K562 (cell line): ENCODE data around the gene ZER1. TPM values are rescaled to one million over a fixed set of nuclear protein-coding genes. Genes with fewer than 3 reads are reported as not detected.

Experiments
- CBFA2T2 ChIP-seq: fragments of 450-650 bp; conservative IDR thresholded peaks from 2 replicates; pipeline ENCODE4 v1.6.1; 2017; ENCODE audit warnings: mild to moderate bottlenecking
- HNRNPK ChIP-seq: fragments of 200-400 bp; formaldehyde crosslinking; IDR thresholded peaks from one replicate; pipeline ENCODE4 v1.6.1; 2018; ENCODE audit warnings: mild to moderate bottlenecking, low read depth, low read length; ENCODE audit not compliant: poor library complexity, severe bottlenecking
- KDM5B ChIP-seq: fragments of 200-600 bp; sonication (generic); IDR thresholded peaks from 2 replicates; pipeline ENCODE4 v1.6.1; 2012; ENCODE audit warnings: low read depth, mild to moderate bottlenecking, moderate library complexity, low read length, control low read depth, inconsistent platforms; ENCODE audit not compliant: insufficient replicate concordance
- KLF10 ChIP-seq: fragments of 250-450 bp; sonication (Bioruptor Pico); IDR thresholded peaks from 2 replicates; pipeline ENCODE4 v1.6.1; 2021; ENCODE audit warnings: matching md5 sums
- LARP7 ChIP-seq: fragments of 450-650 bp; IDR thresholded peaks from 2 replicates; pipeline ENCODE4 v1.6.1; 2016
- MEF2A ChIP-seq: IDR thresholded peaks from 2 replicates; pipeline ENCODE4 v1.6.1; 2011; ENCODE audit warnings: low read depth, mild to moderate bottlenecking, low read length, moderate library complexity; ENCODE audit not compliant: control insufficient read depth
- NCOA6 ChIP-seq: fragments of 450-650 bp; IDR thresholded peaks from 2 replicates; pipeline ENCODE4 v1.6.1; 2017; ENCODE audit warnings: mild to moderate bottlenecking
- NR2C1 ChIP-seq, 2 experiments: fragments of 450-650 bp; IDR thresholded peaks; 2 replicates each; pipeline ENCODE4 v1.6.1; 2017; ENCODE audit warnings: mild to moderate bottlenecking in 2 of 2, antibody characterized with exemption in 1 of 2, inconsistent platforms in 1 of 2, missing compliant biosample characterization in 1 of 2, missing genetic modification characterization in 1 of 2
- NR2F6 ChIP-seq: fragments of 450-650 bp; formaldehyde crosslinking; IDR thresholded peaks from 2 replicates; pipeline ENCODE4 v1.4.0; 2020; ENCODE audit warnings: mild to moderate bottlenecking
- POLR2B ChIP-seq: fragments of 450-650 bp; IDR thresholded peaks from 2 replicates; pipeline ENCODE4 v1.6.1; 2018; ENCODE audit warnings: low read depth; ENCODE audit not compliant: partially characterized antibody
- RBM25 ChIP-seq: fragments of 200-400 bp; formaldehyde crosslinking; IDR thresholded peaks from 2 replicates; pipeline ENCODE4 v1.6.1; 2018; ENCODE audit warnings: low read length, low read depth, moderate library complexity; ENCODE audit not compliant: severe bottlenecking
- RFX1 ChIP-seq: fragments of 450-650 bp; IDR thresholded peaks from 2 replicates; pipeline ENCODE4 v1.6.1; 2016; ENCODE audit warnings: mild to moderate bottlenecking, moderate library complexity
- SOX6 ChIP-seq: fragments of 450-650 bp; IDR thresholded peaks from 2 replicates; pipeline ENCODE4 v1.6.1; 2014; ENCODE audit warnings: mild to moderate bottlenecking
- SP1 ChIP-seq: sonication (generic); formaldehyde crosslinking; IDR thresholded peaks from 2 replicates; pipeline ENCODE4 v1.8.1; 2022; ENCODE audit warnings: mild to moderate bottlenecking, missing genetic modification reagents
- SRSF9 ChIP-seq: fragments of 200-400 bp; formaldehyde crosslinking; IDR thresholded peaks from 2 replicates; pipeline ENCODE4 v1.6.1; 2017; ENCODE audit warnings: low read depth, low read length, borderline replicate concordance
- ZNF232 ChIP-seq: sonication (generic); formaldehyde crosslinking; IDR thresholded peaks from 2 replicates; pipeline ENCODE4 v1.8.0; 2022; ENCODE audit warnings: mild to moderate bottlenecking, missing genetic modification reagents
- ZNF766 ChIP-seq: fragments of 200-800 bp; sonication (Bioruptor generic); conservative IDR thresholded peaks from 2 replicates; pipeline ENCODE4 v1.6.1; 2016; ENCODE audit warnings: missing genetic modification characterization, missing compliant biosample characterization
- polyA plus RNA-seq, 8 experiments: library from polyadenylated mRNA; depleted of rRNA in 4 of 8; stranded (reverse) in 5 of 8; unstranded in 3 of 8; fragments of >200 nt; fragmentation: Nextera tagmentation in 2 of 8; fragmentation: Illumina TruSeq in 1 of 8; extraction: Ambion mirVana in 2 of 8; extraction: Trizol in 1 of 8; gene quantifications; 2 replicates each; pipeline versions ENCODE4 v1.2.1 to v1.2.3, GENCODE V29; 2011 to 2014; ENCODE audit warnings: inconsistent platforms in 1 of 8, missing spikeins in 1 of 8
- total RNA-seq, 7 experiments: library from RNA; depleted of rRNA in 6 of 7; stranded (reverse); fragments of >200 nt in 6 of 7; fragmentation: Illumina TruSeq in 2 of 7; extraction: Trizol in 2 of 7; gene quantifications; 2 replicates each; pipeline versions ENCODE4 v1.2.1 to v1.2.3, GENCODE V29; 2011 to 2021; ENCODE audit warnings: low replicate concordance in 1 of 7
- TF ChIP-seq, protein P1 (sequence below): fragments of 250-450 bp; sonication (Bioruptor Pico); IDR thresholded peaks from 2 replicates; pipeline ENCODE4 v1.5.0; 2021
- TF ChIP-seq, protein P2 (sequence below): fragments of 250-450 bp; sonication (Bioruptor Pico); IDR thresholded peaks from 2 replicates; pipeline ENCODE4 v1.6.1; 2021; ENCODE audit warnings: mild to moderate bottlenecking
- TF ChIP-seq, protein P3 (sequence below): fragments of 450-650 bp; IDR thresholded peaks from 2 replicates; pipeline ENCODE4 v1.6.1; 2017; ENCODE audit warnings: antibody characterized with exemption
- TF ChIP-seq, protein P4 (sequence below): sonication (generic); formaldehyde crosslinking; IDR thresholded peaks from 2 replicates; pipeline ENCODE4 v1.8.0; 2022; ENCODE audit warnings: mild to moderate bottlenecking, low read depth, missing genetic modification reagents
- TF ChIP-seq, protein P5 (sequence below): sonication (generic); formaldehyde crosslinking; IDR thresholded peaks from 2 replicates; pipeline ENCODE4 v1.8.0; 2022; ENCODE audit warnings: mild to moderate bottlenecking, missing genetic modification reagents

Gene ZER1
- total and polyA plus RNA-seq, 9 of the 15 experiments (the other 6 are each of a cell fraction or from before 2014, with no cell fraction given), result 0.07 to 10.7 (median 6.2) TPM

DNA sequence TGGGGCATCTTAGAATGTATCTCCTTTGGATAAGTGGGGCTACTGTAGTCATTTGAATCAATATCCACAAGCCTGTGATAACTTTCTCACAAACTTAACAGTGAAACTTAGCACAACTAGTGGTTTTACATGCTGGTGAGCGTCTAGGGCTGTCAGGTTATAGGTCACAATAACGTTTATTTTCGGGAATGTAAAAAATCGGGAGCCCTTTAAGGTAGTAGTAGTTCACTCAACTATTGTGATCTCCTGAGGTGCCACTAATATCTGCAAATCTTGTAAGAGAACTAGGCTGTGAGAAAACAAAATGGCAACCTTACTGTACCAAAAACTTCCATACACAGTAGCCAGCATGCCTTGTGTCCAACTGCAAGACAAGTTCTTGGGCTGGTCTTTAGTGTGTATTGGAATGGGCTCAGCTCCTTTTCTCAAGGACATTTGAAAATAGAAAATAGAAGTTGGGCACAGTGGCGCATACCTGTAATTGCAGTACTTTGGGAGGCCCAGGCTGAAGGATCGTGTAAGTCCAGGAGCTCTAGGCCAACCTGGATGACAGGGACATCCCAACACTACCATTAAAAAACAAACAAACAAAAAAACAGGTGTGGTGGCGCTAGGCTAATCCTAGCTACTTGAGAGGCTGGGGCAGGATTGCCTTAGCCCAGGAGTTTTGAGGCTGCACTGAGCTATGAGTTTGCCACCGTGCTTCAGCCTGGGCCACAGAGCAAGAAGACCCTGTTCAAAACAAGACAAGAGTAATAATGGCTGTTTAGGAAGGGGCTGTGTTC lies 74.6 kb downstream of the ZER1 start (continued):
- TF ChIP-seq, protein P1, sequence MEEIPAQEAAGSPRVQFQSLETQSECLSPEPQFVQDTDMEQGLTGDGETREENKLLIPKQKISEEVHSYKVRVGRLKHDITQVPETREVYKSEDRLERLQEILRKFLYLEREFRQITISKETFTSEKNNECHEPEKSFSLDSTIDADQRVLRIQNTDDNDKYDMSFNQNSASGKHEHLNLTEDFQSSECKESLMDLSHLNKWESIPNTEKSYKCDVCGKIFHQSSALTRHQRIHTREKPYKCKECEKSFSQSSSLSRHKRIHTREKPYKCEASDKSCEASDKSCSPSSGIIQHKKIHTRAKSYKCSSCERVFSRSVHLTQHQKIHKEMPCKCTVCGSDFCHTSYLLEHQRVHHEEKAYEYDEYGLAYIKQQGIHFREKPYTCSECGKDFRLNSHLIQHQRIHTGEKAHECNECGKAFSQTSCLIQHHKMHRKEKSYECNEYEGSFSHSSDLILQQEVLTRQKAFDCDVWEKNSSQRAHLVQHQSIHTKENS (CRISPR knock-in tag), result no peak
- TF ChIP-seq, protein P2, sequence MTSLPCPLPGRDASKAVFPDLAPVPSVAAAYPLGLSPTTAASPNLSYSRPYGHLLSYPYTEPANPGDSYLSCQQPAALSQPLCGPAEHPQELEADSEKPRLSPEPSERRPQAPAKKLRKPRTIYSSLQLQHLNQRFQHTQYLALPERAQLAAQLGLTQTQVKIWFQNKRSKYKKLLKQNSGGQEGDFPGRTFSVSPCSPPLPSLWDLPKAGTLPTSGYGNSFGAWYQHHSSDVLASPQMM (CRISPR knock-in tag), result no peak
- TF ChIP-seq ZNF232 (no peak), NCOA6 (no peak), SP1 (CRISPR knock-in tag) (peak; percentile 48; the same call in 1 of the 2 replicates), KLF10 (no peak), RFX1 (no peak), POLR2B (peak; percentile 21), SOX6 (no peak), RBM25 (no peak), MEF2A (no peak), NR2F6 (CRISPR knock-in tag) (no peak), LARP7 (no peak), ZNF766 (CRISPR knock-in tag) (no peak), HNRNPK (no peak), SRSF9 (no peak), CBFA2T2 (0 out of 2 replicates have a peak, but pooled peaks have one; percentile 1), NR2C1 (IDR thresholded peaks at IDR 0.05) (no peak), NR2C1 (tag; IDR thresholded peaks at IDR 0.05) (0 out of 2 replicates have a peak, but pooled peaks have one; percentile 14), KDM5B (peak; percentile 26)
- TF ChIP-seq, protein P3, sequence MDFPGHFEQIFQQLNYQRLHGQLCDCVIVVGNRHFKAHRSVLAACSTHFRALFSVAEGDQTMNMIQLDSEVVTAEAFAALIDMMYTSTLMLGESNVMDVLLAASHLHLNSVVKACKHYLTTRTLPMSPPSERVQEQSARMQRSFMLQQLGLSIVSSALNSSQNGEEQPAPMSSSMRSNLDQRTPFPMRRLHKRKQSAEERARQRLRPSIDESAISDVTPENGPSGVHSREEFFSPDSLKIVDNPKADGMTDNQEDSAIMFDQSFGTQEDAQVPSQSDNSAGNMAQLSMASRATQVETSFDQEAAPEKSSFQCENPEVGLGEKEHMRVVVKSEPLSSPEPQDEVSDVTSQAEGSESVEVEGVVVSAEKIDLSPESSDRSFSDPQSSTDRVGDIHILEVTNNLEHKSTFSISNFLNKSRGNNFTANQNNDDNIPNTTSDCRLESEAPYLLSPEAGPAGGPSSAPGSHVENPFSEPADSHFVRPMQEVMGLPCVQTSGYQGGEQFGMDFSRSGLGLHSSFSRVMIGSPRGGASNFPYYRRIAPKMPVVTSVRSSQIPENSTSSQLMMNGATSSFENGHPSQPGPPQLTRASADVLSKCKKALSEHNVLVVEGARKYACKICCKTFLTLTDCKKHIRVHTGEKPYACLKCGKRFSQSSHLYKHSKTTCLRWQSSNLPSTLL, result no peak
- TF ChIP-seq, protein P4, sequence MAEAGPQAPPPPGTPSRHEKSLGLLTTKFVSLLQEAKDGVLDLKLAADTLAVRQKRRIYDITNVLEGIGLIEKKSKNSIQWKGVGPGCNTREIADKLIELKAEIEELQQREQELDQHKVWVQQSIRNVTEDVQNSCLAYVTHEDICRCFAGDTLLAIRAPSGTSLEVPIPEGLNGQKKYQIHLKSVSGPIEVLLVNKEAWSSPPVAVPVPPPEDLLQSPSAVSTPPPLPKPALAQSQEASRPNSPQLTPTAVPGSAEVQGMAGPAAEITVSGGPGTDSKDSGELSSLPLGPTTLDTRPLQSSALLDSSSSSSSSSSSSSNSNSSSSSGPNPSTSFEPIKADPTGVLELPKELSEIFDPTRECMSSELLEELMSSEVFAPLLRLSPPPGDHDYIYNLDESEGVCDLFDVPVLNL (CRISPR knock-in tag), result no peak
- TF ChIP-seq, protein P5, sequence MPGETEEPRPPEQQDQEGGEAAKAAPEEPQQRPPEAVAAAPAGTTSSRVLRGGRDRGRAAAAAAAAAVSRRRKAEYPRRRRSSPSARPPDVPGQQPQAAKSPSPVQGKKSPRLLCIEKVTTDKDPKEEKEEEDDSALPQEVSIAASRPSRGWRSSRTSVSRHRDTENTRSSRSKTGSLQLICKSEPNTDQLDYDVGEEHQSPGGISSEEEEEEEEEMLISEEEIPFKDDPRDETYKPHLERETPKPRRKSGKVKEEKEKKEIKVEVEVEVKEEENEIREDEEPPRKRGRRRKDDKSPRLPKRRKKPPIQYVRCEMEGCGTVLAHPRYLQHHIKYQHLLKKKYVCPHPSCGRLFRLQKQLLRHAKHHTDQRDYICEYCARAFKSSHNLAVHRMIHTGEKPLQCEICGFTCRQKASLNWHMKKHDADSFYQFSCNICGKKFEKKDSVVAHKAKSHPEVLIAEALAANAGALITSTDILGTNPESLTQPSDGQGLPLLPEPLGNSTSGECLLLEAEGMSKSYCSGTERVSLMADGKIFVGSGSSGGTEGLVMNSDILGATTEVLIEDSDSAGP, result 0 out of 2 replicates have a peak, but pooled peaks have one; percentile 25
